DMS 273 treated with DMSO at 0.1 percent for 48 hours (cell line): ENCODE data around the gene LIF.

Experiments
- DNase-seq: peaks from one replicate; lab custom pipeline; 2025; lab: John Stamatoyannopoulos, UW

LIF gene

GRCh38 chr22:30284172-30284571 lies 37.6 kb upstream of the LIF start:
- no peak for DNase-seq

GRCh38 chr22:30283342-30283741 lies 36.8 kb upstream of the LIF start:
- DNase-seq = no peak

- DNase-seq = no peak
These were observed 36.1 kb upstream of the LIF start for GRCh38 chr22:30282616-30283046.

- DNase-seq = no peak
These were observed 33.9 kb upstream of the LIF start for GRCh38 chr22:30280505-30280904.

GRCh38 chr22:30279932-30280331 lies 33.4 kb upstream of the LIF start:
- DNase-seq = no peak

GRCh38 chr22:30279046-30279788 lies 32.7 kb upstream of the LIF start:
- DNase-seq = no peak

- DNase-seq = no peak
These were observed 31.2 kb upstream of the LIF start for GRCh38 chr22:30277547-30278344.

GRCh38 chr22:30276039-30276438 lies 29.5 kb upstream of the LIF start:
- no peak for DNase-seq

- no peak for DNase-seq
These were observed 29.1 kb upstream of the LIF start for GRCh38 chr22:30275625-30276024.

GRCh38 chr22:30274437-30274812 lies 27.9 kb upstream of the LIF start:
- no peak for DNase-seq

GRCh38 chr22:30273711-30274436 lies 27.3 kb upstream of the LIF start:
- no peak for DNase-seq

GRCh38 chr22:30272781-30273601 lies 26.4 kb upstream of the LIF start:
- DNase-seq = no peak

GRCh38 chr22:30270832-30271231 lies 24.3 kb upstream of the LIF start:
- DNase-seq = no peak

GRCh38 chr22:30268331-30268730 lies 21.8 kb upstream of the LIF start:
- no peak for DNase-seq

GRCh38 chr22:30267382-30268302 lies 21.1 kb upstream of the LIF start:
- DNase-seq = no peak

GRCh38 chr22:30266445-30267381 lies 20.2 kb upstream of the LIF start, which contains the start of gene OSM:
Gene OSM (minus strand): TSS chr22:30266851. CDS start chr22:30266799, 52 bp downstream.
- no peak for DNase-seq

- no peak for DNase-seq
These were observed 19.4 kb upstream of the LIF start for GRCh38 chr22:30265823-30266444.

- no peak for DNase-seq
These were observed 18.7 kb upstream of the LIF start for GRCh38 chr22:30265131-30265720.

GRCh38 chr22:30263883-30264282 lies 17.3 kb upstream of the LIF start:
- DNase-seq = no peak
